Spinal cord (tissue), 10 donors: Measurements from ENCODE around the gene TRPV2. TPM values are rescaled to one million over a fixed set of nuclear protein-coding genes. Genes with fewer than 3 reads are reported as not detected.

Source experiments
- DNase-seq, 6 donors: peaks; one replicate each; pipeline versions ENCODE4 v3.0.0 to v3.0.0-alpha.2; 2013 to 2015; ENCODE audit warnings: low spot score in 6 of 6, low read depth in 4 of 6
- H3K27ac ChIP-seq: one replicate; pipeline ENCODE4 v1.5.1; 2013; ENCODE audit warnings: low read depth, low read length, control low read depth
- H3K27me3 ChIP-seq: one replicate; pipeline ENCODE4 v1.6.1; 2013; ENCODE audit warnings: low read length; ENCODE audit not compliant: control insufficient read depth, insufficient read depth
- H3K36me3 ChIP-seq: one replicate; pipeline ENCODE4 v1.6.1; 2013; ENCODE audit warnings: low read length; ENCODE audit not compliant: control insufficient read depth, insufficient read depth
- H3K4me1 ChIP-seq: one replicate; pipeline ENCODE4 v1.6.1; 2013; ENCODE audit warnings: low read length; ENCODE audit not compliant: control insufficient read depth, insufficient read depth
- H3K4me3 ChIP-seq: one replicate; pipeline ENCODE4 v1.5.1; 2013; ENCODE audit warnings: low read depth, low read length, control low read depth
- H3K9me3 ChIP-seq: one replicate; pipeline ENCODE4 v1.6.1; 2013; ENCODE audit warnings: low read length; ENCODE audit not compliant: control insufficient read depth, insufficient read depth
- WGBS: methylation state at CpG from one replicate; pipeline ENCODE4 v1.1.5; 2013; ENCODE audit warnings: missing lambda C conversion rate; ENCODE audit not compliant: insufficient coverage; 5-methylcytosine and 5-hydroxymethylcytosine counted together
- polyA plus RNA-seq, 2 donors: library from polyadenylated mRNA; unstranded; fragments of 120-200 nt; gene quantifications; one replicate each; pipeline ENCODE4 v1.2.1, GENCODE V29; 2013; ENCODE audit not compliant: insufficient read length in 2 of 2
- total RNA-seq, 2 donors: library from RNA; depleted of rRNA in 1 of 2; stranded (reverse); fragments of 120-200 nt in 1 of 2; fragments of >200 nt in 1 of 2; gene quantifications; one replicate each; pipeline versions ENCODE4 v1.2.3 to v1.2.4, GENCODE V29; 2013 to 2014
- donor health status: healthy.

Gene TRPV2
- total and polyA plus RNA-seq, 4 donors = 4.5 to 19.3 (median 16.9) TPM

DNA sequence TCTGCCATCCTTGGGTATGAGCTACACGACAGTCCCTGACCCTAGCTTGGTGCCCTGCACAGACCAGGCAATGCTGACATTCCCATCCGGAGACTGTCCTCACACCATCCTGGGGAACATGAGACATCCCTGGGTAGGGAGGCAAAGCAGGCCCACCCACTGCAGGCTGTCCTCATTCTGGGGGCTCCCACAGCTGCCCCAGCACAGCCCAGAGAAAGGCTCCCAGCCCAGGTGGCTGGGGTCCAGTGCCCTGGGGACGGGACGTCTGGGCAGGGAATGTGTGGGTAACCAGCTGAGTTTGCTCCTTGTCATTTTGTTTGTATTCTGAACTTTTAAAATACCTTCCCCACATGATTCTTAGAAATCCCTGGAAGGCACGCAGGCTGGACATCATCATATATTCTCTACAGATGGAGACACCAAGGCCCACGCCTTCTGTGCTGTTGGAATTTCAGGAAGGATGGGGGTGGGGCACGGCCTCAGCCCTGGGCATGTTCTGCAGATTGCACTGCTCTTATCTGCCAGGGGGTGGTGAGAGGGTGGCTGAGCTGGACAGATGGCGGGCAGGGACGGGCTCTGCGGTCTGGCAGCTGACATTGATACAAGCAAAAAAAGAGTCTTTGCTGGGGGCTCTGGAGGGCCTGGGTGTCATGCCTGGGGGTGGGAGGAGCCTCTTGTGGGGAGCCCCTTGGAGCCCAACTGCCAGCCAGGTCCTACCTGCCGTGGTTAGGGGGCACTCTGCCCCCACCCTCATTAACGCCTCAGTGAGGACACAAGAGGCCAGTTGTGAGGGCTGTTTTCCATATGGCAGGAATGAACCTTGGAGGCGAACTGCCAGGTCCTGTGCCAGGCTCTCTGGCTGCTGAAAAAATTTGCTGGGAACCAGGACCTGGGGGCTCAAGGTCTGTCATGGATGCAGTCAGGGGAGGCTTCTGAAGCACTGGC is 48.3 kb downstream of the TRPV2 start:
- DNase-seq = peak in 2 of 6 donors; percentile 67
- no peaks in the 10 kb centered on the region for H3K27me3 ChIP-seq
- 58% methylated on average over 10 of the region's 13 CpGs for WGBS
- peaks cover 22% of the 10 kb centered on the region for H3K4me1 ChIP-seq
- peaks cover 49% of the 10 kb centered on the region for H3K36me3 ChIP-seq
- H3K27ac ChIP-seq = no peak overlapping the region
- H3K9me3 ChIP-seq = no peaks in the 10 kb centered on the region
- H3K4me3 ChIP-seq = no peak overlapping the region

DNA sequence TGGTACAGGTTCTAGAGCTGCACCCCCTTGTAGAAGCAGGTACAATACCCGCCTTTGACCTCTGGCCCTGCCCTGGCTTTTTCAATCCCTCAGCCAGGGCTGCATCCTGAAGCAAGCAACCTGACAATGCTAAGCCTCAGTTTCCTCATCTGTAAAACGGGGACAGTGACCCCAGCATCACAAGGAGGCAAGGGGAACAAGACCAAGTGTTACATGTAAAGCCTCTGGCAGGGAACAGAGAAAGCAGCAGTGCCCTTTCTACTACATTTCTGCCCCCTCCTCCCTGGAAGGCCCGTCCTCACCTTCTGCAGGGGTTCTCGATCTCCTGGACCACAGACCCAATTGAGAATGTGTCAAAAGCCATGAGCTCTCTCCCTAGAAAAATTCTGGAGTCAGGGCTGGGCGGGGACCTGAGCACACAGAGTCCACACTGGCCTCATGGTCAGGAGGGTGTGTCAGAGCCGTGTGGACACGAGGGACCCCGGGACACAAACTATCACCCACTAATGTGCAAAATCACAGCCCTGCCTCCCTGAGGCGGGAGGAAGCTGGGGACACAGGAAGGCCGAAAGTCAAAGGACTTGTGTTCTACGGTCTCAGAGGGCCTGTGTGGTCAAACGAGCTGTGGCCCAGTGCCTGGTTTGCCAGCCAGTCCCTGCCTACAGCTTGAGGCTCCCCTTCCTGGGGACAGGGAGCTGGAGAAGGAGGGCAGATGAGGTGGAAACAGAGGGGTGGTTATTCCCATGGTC is 49.1 kb downstream of the TRPV2 start:
- Histone ChIP-seq H3K4me3 (no peak overlapping the region), H3K4me1 (peaks cover 25% of the 10 kb centered on the region)
- WGBS = 87% methylated on average over 12 of the region's 12 CpGs

DNA sequence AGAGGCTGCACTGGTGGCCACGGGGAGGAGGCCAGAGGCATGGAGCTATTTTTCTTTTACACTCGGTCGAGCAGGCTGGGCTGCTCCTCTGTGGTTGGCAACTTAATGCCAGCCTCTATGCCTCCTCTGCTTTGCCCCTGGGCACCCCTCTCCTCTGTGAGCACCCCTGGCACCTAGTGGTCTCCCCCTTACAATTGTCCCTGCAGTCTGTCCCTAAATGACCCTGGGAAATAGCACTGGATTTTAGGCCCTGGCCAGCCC is 49.6 kb downstream of the TRPV2 start:
- Histone ChIP-seq H3K9me3 (no peaks in the 10 kb centered on the region), H3K27me3 (no peaks in the 10 kb centered on the region), H3K4me1 (peaks cover 30% of the 10 kb centered on the region), H3K4me3 (no peak overlapping the region), H3K36me3 (peaks cover 43% of the 10 kb centered on the region), H3K27ac (no peak overlapping the region)
- DNase-seq = no peak
- 78% methylated on average over 3 of the region's 3 CpGs for WGBS

More for the DNA sequence above, 49.1 kb downstream of the TRPV2 start:
- Histone ChIP-seq H3K36me3 (peaks cover 48% of the 10 kb centered on the region), H3K9me3 (no peaks in the 10 kb centered on the region), H3K27me3 (no peaks in the 10 kb centered on the region), H3K27ac (no peak overlapping the region)
- no peak for DNase-seq

GRCh38 chr17:16465861-16466338 is 50.5 kb downstream of the TRPV2 start:
- 65% methylated on average over 3 of the region's 4 CpGs for WGBS
- DNase-seq = no peak
- peaks cover 35% of the 10 kb centered on the region for H3K36me3 ChIP-seq
- H3K27me3 ChIP-seq = no peaks in the 10 kb centered on the region
- no peak overlapping the region for H3K27ac ChIP-seq
- no peaks in the 10 kb centered on the region for H3K9me3 ChIP-seq
- H3K4me1 ChIP-seq = peaks cover 39% of the 10 kb centered on the region
- no peak overlapping the region for H3K4me3 ChIP-seq

GRCh38 chr17:16466407-16466806 is 51.0 kb downstream of the TRPV2 start:
- WGBS = 79% methylated on average over 9 of the region's 9 CpGs
- peaks cover 44% of the 10 kb centered on the region for H3K4me1 ChIP-seq
- no peaks in the 10 kb centered on the region for H3K9me3 ChIP-seq
- H3K4me3 ChIP-seq = no peak overlapping the region
- peaks cover 30% of the 10 kb centered on the region for H3K36me3 ChIP-seq
- DNase-seq = no peak
- H3K27me3 ChIP-seq = no peaks in the 10 kb centered on the region
- no peak overlapping the region for H3K27ac ChIP-seq

GRCh38 chr17:16467044-16467443 is 51.7 kb downstream of the TRPV2 start:
- Histone ChIP-seq H3K36me3 (peaks cover 24% of the 10 kb centered on the region), H3K27me3 (no peaks in the 10 kb centered on the region), H3K9me3 (no peaks in the 10 kb centered on the region), H3K27ac (no peak overlapping the region), H3K4me3 (no peak overlapping the region), H3K4me1 (peaks cover 46% of the 10 kb centered on the region)
- DNase-seq = no peak
- WGBS = 93% methylated on average over 6 of the region's 6 CpGs

DNA sequence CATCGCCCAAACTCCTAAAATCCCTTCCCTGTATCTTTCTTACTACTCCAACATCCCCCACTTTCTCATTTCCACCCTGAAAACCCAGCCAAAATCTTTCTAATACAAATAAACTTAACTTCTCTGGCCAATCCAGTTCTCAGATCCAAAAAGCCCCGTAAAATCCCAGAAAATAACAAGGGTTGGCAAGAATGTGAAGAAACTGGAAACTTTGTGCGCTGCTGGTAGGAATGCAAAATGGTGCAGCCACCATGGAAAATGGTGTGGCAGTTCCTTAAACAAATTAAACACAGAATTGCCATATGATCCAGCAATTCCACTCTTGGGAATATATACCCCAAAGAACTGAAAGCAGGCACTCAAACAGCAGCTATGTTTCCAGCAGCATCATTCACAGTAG is 52.5 kb downstream of the TRPV2 start:
- no peaks in the 10 kb centered on the region for H3K9me3 ChIP-seq
- peaks cover 19% of the 10 kb centered on the region for H3K36me3 ChIP-seq
- H3K4me3 ChIP-seq = no peak overlapping the region
- H3K27me3 ChIP-seq = no peaks in the 10 kb centered on the region
- H3K4me1 ChIP-seq = peaks cover 42% of the 10 kb centered on the region
- H3K27ac ChIP-seq = no peak overlapping the region
- no CpG with 5 or more reads among the region's 3 CpGs for WGBS
- DNase-seq = no peak

DNA sequence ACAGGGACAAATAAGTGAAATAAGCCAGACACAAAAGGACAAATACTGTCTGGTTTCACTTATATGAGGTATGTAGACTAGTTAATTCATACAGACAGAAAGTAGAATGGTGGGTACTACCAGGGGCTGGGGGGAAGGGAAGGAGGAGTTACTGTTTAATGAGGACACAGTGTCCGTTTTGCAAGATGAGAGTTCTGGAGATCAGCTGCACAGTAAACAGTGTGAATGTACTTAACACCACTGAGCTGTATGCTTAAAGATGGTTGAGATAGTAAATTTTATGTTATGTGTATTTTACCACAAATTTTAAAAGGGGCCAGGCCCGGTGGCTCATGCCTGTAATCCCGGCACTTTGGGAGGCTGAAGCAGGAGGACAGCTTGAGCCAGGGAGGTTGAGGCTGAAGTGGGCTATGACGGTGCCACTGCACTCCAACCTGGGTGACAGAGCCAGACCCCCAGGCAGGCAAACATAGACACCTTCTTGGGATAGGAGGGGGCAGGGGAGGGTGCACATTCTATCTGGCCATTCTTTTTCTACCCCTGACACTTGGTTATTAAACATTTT is 53.1 kb downstream of the TRPV2 start:
- DNase-seq = no peak
- Histone ChIP-seq H3K27me3 (no peaks in the 10 kb centered on the region), H3K36me3 (peaks cover 16% of the 10 kb centered on the region), H3K27ac (no peak overlapping the region), H3K4me3 (no peak overlapping the region), H3K9me3 (no peaks in the 10 kb centered on the region), H3K4me1 (peaks cover 44% of the 10 kb centered on the region)
- 90% methylated on average over 3 of the region's 4 CpGs for WGBS

GRCh38 chr17:16470265-16470664 is 54.9 kb downstream of the TRPV2 start:
- H3K36me3 ChIP-seq = peaks cover 2% of the 10 kb centered on the region
- WGBS = 12% methylated on average over 10 of the region's 11 CpGs
- H3K4me1 ChIP-seq = peaks cover 40% of the 10 kb centered on the region
- peak overlapping the region; percentile 37 for H3K27ac ChIP-seq
- no peaks in the 10 kb centered on the region for H3K9me3 ChIP-seq
- no peak overlapping the region for H3K4me3 ChIP-seq
- no peaks in the 10 kb centered on the region for H3K27me3 ChIP-seq
- DNase-seq = peak in 4 of 6 donors; percentile 49 to 95 (median 64)
